Left forelimb (tissue), 1 donor: ENCODE measurements around the gene PLP2.
"Not testable (repeated sequence)": the region's sequence is repeated elsewhere in the genome, so short reads cannot be mapped to it uniquely, and the experiment has no call there.

Source experiments
- DNase-seq: peaks from one replicate; pipeline ENCODE4 v3.0.0-alpha.2; 2018; ENCODE audit warnings: low spot score

Gene PLP2

DNA sequence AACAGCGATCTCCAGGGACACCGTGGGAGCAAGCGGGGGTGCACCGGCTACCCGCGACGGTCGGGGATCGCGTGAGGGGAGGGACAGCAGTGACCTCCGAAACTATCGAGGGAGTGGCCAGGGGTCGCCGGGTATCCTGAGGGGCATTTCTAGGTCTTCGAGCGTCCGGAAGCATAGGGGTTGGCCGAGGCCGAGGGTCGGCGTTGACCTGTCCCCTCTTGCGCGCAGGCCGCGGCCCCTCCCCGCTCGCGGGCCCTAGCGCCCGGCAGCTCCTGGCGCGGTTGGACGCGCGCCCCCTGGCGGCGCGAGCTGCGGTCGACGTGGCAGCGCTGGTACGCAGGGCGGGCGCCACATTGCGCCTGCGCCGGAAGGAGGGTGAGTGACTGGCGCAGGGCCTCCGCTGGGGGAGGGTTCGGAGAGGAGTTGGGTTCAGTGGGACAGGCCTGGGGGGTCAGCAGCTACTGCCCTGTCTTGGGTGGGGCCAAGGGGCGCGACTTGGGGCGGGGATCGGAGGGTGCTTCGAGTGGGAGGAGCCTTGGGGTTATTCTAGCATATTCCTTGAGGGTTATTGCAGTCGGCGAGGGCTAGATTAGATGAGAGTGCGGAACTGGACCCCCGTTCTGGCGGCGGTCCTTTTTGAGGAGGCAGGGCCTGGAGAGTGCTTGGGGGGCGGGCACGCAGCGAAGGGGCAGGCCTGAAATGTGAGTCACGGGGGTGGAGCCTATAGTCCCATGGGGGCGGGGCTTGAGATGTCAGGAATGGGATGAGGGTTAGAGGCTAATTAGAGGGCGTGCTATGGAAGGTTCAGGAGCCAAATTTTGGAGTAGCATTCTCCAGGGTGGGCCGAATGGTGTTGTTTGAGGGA is 7.9 kb upstream of the PLP2 start:
- DNase-seq: peak; percentile 88

DNA sequence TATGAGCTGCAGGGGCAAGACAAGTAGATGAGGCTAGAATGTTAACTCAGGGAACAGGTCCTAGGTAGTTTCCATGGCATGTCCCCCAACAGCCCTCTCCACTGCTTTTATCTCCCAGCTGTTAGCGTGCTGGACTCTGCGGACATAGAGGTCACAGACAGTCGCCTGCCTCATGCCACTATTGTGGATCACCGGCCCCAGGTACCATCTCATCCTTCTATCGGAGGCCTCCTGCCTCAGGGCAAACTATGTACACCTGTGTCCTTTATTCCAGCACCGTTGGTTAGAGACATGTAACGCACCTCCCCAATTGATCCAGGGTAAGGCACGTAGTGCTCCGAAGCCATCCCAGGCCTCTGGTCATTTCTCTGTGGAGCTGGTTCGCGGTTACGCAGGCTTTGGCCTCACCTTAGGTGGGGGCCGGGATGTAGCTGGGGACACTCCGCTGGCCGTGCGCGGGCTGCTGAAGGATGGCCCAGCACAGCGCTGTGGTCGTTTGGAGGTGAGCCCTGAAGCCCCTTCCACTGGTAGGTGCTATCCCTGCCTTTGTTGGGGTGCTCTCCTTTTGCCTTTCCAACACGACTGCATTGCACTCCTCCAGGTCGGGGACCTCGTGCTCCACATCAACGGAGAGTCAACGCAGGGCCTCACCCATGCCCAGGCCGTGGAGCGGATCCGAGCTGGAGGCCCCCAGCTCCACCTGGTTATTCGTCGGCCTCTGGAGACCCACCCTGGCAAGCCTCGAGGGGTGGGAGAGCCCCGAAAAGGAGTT is 6.9 kb upstream of the PLP2 start:
- no peak for DNase-seq

DNA sequence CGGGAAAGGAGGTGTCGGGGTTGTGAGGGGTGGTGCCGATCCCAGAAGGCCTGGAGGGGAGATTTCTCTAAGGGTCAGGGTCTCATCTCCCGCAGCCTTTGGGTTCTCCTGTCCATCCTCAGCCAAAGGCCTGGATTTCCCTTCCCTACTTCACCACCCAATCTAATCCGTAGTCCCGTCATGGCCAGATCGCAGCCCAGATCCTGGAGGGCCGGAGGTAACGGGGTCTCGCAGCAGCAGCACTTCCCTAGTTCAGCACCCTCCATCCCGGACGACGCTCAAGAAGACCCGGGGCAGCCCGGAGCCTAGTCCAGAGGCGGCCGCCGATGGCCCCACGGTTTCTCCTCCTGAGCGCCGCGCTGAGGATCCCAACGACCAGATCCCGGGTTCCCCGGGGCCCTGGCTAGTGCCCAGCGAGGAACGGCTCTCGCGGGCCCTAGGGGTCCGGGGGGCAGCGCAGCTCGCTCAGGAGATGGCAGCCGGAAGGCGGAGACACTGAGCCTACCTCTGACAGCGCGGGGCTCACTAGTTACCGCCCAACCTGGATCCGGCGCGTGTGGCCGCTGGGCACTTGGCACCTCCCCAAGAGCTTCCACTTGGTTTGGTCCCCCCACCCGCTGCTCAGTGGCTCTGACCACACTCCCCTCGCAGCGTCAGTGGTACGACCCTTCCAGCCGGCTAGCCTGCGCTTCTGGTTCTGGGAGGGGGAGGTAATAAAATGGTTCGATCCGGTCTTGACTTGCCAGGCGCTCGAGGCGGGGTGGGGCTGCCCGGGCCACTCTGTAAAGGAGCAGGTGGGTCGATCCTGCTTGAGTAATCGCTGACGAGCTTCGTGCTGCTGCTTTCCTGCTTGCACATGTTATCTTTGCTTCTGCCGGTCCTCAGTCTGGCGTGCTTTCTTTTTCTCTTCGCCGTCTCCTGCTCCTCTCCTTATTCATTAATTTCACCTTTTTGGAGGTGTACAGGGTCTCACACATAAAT is 5.5 kb upstream of the PLP2 start:
- DNase-seq: peak; percentile 76

DNA sequence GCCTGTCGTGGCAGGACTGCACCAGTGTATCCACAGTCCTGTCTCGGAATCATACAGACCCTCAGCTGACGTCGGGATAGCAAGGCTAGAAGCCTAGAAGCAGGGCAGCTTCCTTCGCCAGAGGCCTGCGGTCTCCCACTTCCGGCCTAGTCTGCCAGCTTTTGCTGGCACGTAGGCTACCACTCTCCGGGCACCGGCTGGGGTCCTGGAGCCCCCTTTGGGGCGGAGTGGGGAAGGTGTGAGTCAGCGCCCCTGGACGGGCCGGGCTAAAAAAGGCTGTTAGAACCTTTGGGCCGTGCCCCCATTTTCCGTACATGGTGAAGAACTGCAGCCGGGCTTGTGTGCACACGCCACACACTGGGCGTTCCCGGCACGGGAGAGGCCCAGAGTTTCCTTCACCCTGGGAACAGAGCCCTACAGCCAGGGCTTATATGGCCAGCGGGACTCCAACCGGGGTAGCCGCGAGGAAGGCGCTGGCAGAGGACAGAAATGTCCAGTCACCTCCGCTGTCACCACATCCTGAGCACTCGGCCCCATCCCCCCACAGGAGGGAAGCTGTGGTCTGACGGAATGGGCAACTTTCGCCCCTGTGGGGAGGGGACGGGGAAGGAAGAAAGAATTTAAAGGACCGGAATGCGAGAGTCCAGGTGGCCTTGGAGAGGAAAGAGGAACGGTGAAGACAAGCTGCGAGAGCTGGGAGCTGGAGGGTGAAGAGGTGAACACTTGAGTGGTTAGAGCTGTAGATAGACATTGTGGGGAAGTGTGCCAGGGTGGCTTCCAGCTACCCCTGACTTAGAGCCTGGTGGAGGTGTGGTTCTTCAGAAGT is 4.6 kb upstream of the PLP2 start:
- peak; percentile 79 for DNase-seq

DNA sequence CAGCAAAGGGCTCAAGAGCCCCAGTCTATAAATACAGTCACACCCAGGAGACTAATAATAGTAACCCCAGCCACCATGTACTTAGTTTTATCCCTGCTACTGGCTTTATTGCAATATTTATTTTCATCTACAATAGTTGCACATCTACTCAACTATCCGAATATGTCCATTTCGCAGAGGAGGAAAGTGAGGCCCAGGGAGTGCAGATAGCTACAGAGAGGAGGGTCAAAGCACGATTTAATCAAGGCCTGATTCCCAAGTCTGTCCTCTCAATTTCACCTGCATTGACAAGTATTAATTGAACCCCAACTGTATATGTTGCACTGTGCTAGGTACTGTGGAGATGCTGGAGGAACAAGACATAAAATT is 4.0 kb upstream of the PLP2 start:
- DNase-seq: no peak

DNA sequence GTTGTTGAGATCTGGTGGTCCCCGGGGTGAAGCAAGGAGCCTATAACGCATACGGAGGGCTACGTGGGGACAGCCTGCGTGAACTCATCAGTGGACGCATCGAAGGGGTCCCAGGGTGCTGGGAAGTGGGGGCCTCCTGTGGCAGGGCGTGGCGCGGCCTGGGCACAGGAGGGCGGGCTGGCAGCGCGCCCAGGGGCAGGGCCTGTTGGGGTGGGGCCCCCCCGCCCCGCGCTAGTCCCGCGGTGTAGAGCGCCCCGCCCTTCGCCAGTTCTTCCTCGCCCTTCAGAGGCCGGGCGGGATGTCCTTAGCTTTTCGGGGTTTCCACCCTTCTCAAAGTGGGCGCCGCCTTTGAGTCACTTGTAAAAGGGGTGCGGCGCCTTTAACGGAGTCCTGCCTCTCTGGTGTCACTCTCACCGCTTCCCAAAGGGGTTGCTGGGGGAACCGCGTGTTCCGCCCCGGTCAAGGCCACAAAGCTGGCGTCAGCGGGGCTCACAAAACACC is 632 bp downstream of the PLP2 start:
- DNase-seq: no peak

DNA sequence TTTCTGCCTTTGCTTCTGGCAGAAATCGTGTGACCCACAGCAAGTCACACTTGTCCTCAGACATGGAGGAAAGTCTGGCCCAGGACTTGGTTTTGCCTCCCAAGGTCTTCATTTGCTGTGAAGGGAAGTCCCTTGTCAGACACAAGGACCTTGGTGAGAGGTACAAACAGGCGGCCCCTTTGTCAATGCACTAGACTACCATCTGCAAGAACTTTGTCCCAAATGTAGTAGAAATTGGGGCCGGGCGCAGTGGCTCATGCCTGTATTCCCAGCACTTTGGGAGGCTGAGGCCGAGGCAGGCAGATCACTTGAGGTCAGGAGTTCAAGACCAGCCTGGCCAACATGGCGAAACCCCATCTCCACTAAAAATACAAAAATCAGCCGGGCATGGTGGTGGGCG is 1.8 kb downstream of the PLP2 start:
- not testable (repeated sequence) for DNase-seq

DNA sequence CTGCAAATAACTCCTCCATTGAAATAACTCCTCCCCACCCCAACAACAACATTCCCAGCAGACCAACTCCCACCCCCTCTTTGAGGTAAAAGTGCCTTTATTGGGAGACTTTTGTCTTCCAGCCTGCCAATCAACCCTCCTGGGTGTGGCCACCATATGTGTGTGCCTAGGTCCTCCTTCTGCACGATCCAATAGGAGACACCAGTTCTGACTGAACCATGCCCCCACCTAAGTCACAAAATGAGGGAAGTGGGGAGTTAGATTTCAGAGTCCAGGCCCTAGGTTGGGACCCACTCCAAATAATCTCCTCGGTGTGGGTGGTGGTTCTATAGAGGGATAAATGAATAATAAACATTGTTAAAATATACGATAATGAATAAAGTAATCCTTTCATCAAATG is 3.0 kb downstream of the PLP2 start:
- DNase-seq: no peak

DNA sequence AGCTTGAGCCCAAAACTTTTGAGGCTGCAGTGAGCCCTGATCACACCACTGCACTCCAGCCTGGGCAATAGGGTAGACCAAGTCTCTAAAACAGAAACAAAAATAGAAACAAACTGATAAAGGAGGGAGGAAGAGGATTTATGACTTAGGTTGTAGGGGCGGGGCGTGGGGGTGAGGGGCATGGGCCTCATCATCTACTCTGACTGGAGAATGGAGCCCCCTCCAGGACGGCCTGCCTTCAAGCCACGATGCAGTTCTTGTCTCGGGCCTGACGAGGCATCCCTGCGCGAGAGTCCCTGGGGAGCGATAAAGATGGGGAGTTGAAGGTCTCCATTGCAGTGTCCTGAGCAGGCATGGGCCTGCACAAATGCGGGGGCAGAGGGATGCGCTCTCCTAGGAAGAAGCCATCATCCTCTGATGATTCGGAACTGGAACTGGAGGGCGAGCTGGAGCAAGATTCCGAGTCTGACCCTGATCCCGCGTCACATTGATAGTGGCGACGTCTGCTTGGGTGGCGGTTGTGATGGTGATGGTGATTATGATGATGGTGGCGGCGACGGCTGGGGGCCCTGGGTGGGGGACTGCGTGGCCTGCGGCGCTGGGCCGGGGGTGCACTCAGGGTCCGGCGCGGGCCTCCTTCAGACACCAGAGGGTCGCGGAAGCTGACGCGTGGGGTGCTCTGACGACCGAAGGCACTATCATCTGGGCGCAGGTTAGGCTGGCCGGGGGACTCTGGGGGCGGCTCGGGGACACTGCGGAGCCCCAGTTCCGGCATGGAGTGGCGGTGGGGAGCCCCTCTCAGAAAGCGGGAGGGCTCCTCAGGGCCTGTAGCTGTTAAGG is 4.0 kb downstream of the PLP2 start:
- no peak for DNase-seq

DNA sequence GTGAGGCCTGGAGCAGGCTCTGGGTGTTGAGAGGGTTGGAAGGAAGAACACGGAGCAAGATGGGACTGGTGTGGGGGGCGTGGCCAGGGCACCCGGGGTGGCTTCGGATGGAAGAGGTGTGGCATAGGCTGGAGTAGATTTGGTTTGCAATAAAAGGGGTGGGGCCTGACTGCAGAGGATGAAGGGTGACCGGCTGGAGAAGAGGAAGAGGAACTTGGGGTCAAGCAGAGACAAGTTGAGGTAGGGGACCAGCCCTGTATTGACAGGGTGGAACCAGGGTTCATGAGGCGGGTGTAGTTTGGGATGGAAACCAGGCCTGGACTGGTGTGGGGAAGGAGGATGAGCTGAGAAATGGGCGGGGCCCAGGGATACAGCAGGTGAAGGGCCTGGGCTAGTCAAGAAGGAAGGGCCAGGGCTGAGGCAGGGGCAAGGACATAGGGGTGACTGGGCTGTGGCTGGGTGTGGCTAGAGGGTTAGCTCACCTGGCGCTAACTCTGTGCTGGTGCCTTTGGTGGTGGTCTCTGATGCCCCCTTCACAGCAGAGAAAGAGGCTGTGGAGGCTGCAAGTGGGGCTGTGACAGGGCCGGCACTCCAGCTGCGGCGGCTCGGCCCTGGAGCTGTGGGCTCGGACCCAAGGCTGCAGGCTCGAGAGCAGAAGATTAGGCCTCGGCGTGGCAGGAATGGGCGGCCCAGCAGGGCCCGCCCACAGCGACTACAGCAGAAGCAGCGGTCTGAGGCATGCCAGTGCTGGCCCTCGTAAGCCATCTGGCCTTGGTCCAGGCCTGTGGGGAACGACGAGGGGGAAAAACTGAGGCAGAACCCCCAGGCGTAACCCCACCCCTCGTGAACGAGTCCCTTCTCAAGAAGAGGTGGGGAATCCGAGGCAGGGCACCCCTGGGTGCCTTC is 5.0 kb downstream of the PLP2 start:
- no peak for DNase-seq

DNA sequence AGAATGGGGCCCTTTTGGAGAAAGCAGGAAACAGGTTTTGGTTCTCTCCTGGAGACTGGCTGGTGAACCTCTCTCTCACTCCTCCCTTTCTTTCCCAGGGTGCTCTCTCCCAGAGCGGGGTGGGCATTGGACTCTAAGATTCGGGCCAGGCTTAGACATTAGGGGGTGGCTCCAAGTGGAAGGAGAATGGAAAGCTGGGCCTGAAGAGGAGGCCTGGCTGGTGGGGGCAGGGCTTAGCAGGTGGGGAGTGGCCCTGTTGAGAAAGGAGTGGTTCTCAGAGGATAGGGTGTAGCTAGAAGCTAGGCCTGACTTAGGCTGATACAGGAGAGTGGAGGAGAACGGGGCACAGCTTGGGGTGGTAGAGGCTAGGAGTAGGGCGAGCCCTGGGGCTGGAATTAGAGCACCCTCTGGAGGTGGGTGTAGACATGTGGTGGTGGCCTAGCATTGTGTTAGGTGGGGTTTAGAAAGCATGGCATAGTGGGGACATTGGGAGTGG is 5.7 kb downstream of the PLP2 start:
- no peak for DNase-seq

DNA sequence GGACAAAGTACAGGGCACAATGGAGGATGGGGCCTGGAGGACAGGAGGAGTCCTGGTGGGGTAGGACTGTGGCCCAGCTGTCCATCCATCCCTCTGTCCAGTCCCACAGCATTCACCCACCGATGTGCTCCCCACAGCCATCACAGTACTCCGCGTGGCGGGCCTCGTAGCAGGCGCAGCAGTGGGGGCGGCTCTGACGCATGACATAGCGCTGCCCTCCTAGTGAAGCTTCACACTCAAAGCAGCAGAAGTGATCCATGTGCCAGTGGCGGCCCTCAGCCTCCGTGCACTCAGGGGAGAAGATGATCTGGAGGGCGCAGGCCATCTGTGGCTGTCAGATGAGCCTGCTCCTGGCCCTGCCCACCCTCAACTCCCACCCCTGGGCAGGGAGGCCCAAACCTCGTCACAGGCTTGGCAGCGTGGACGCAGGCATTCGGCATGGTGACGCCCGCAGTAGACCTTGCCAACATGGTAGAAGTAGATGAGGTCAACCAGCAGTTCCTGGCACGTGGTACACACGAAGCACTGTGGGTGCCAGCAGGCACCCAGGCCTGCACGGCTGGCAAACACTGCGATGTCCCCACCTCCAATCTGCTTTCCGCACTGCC is 6.3 kb downstream of the PLP2 start:
- DNase-seq: no peak

DNA sequence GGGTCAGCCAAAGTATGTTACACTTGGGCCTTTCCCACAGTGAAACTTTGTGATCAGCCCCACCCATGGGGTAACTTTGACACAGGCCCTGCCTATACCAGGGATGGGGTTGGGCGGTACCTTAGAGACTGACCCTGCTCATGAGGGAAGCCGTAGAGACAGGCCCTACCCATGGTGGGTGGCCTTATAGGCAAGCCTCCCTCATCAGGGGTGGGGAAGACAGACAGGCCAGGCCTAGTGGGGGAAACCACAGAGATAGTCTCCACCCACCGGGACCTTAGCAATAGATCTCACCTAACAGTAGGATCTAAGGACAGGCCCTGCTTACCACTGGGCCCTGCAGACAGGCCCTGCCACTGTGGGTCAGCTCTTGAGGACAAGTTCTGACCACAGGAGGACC is 6.8 kb downstream of the PLP2 start:
- no peak for DNase-seq

DNA sequence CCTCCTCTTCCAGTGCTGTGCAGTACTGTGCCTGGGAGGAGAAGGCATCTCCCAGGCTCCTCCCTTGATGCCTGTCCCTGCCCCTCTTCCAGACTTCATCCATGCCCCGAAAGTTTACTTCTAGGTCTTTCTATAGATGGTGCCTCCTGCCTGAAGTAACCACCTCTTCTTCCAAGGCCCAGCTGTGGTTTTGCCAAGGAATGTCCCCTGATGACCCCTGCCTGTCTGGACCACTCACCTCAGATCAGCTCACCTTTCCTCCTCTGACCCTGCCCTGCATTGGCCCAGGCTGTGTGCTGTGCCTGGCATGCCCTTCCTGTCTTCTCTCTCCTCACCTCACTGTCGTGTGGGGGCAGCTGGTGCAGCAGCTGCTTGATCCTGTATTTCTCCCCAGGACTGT is 7.7 kb downstream of the PLP2 start:
- no peak for DNase-seq

DNA sequence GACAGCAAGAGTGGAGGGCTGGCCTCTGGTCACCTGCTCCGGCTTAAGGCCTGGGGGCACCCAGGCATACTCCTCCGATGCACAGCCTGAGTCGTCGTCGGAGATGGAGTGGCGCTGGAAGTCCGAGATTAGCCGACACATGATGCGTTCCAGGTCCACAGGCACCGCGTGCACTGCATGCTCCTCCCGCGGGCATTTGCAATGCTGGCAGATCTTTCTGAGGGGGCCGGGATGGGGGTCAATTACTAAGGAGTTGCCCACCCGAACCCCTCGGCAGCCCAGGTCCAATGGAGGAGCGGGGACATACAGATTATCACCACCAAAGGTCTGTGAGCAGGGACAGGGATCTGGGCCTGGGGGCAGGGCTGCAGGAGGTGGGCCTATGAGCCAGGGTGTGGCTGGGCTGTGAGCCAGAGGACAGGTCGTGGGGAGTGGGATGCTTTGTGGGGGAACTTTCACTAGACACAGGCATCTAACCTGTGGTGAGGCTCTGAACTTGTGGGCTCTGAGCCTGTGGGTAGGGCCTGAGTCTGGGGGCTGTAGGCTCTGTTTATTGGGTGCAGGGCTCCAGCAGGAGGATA is 12.1 kb downstream of the PLP2 start:
- DNase-seq: no peak

DNA sequence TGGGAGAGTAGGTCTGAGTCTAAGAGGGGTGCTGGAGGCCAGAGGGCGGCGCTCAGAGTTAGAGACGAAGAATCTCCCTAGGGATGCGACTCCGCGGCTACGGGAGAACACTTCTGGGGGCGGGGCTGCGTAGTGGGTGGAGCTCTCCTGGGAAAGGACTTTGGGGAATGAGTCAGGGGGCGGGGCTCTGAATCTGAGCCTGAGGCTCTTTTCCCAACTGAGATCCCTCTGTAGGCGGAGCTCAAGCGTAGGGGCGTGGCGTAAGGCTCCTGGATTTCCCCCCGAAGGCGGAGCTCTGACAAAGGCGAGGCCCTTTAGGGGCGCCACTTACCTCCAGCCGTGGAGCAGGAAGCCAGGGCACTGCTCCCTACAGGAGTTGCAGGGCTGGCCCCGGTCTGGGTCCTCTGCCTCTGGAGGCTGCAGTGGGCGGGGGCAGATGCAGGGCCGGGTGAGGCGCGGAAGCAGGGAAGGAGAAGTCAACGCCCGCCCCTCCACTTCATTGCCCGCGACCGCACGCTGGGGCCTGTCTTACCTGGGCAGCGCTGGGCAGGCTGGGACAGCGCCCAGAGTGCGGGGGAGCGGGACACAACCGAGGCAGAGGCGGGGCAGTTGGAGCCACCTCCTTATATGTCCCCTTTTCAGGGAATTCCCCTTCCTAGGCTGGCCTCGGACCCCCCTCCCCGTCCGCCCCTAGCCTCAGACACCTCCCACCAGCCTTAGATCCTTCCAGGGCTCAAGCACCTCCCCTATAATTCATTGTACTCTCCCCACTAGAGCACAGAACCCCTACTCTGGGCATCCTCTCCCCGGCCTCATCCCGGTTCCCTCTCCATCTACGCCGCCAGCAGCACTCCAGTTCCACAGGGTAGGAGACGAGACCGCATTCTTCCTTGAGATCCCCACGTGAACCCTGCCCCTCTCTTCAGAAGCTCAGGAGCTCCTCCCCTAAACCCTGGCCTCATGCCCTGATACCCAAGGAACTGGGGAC is 12.9 kb downstream of the PLP2 start:
- no peak for DNase-seq
